Fibroblast of lung (primary cell): ENCODE measurements around the gene ACADS.

Experiments used
- EZH2 ChIP-seq: IDR thresholded peaks from 2 replicates; pipeline ENCODE4 v1.5.1; 2012; ENCODE audit warnings: low read length, control low read depth, mild to moderate bottlenecking; ENCODE audit errors: missing control alignments
- TF ChIP-seq, protein P1 (sequence below), 2 donors: IDR thresholded peaks in 1 of 2; conservative IDR thresholded peaks in 1 of 2; 1 replicate in 1 of 2; 2 replicates in 1 of 2; pipeline ENCODE4 v1.5.1; 2011 to 2012; ENCODE audit warnings: low read length in 2 of 2, control low read depth in 1 of 2, inconsistent platforms in 1 of 2, low read depth in 1 of 2, mild to moderate bottlenecking in 1 of 2

GRCh38 chr12:120710031-120710804 lies 15.4 kb upstream of the ACADS start, which contains the start of gene UNC119B:
- TF ChIP-seq, protein P1, sequence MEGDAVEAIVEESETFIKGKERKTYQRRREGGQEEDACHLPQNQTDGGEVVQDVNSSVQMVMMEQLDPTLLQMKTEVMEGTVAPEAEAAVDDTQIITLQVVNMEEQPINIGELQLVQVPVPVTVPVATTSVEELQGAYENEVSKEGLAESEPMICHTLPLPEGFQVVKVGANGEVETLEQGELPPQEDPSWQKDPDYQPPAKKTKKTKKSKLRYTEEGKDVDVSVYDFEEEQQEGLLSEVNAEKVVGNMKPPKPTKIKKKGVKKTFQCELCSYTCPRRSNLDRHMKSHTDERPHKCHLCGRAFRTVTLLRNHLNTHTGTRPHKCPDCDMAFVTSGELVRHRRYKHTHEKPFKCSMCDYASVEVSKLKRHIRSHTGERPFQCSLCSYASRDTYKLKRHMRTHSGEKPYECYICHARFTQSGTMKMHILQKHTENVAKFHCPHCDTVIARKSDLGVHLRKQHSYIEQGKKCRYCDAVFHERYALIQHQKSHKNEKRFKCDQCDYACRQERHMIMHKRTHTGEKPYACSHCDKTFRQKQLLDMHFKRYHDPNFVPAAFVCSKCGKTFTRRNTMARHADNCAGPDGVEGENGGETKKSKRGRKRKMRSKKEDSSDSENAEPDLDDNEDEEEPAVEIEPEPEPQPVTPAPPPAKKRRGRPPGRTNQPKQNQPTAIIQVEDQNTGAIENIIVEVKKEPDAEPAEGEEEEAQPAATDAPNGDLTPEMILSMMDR (conservative IDR thresholded peaks at IDR 0.05 in 1 of 2, IDR thresholded peaks at IDR 0.05 in 1 of 2; ENCODE audit: low read depth in 1 of 2, low read length in 2 of 2), result no peak
- TF ChIP-seq EZH2, result no peak
